Ishikawa (cell line): Measurements from ENCODE around the gene NAV2.

Source experiments
- CEBPB ChIP-seq: IDR thresholded peaks from 2 replicates; pipeline ENCODE4 v1.6.1; 2012
- FOXM1 ChIP-seq: IDR thresholded peaks from 2 replicates; pipeline ENCODE4 v1.6.1; 2012; ENCODE audit warnings: low read depth, borderline replicate concordance
- TAF1 ChIP-seq: IDR thresholded peaks from 2 replicates; pipeline ENCODE4 v1.6.1; 2012; ENCODE audit warnings: low read depth, mild to moderate bottlenecking
- TCF12 ChIP-seq: IDR thresholded peaks from 2 replicates; pipeline ENCODE4 v1.6.1; 2012; ENCODE audit warnings: low read depth
- TEAD4 ChIP-seq: IDR thresholded peaks from 2 replicates; pipeline ENCODE4 v1.6.1; 2012
- USF1 ChIP-seq: IDR thresholded peaks from 2 replicates; pipeline ENCODE4 v1.6.1; 2012
- YY1 ChIP-seq: IDR thresholded peaks from 2 replicates; pipeline ENCODE4 v1.6.1; 2012; ENCODE audit warnings: low read depth

- TF ChIP-seq USF1 (no peak), FOXM1 (no peak), TAF1 (no peak), YY1 (no peak), CEBPB (no peak), TEAD4 (no peak), TCF12 (no peak)
Observed at GRCh38 chr11:20036626-20037335, 324.1 kb downstream of the NAV2 start.
